ENCODE data around the gene SELPLG. TPM values are rescaled to one million over a fixed set of nuclear protein-coding genes. Genes with fewer than 3 reads are reported as not detected.

The SELPLG gene
- total RNA-seq, 4 donors from 2014 or later, result 1.3 to 5.6 (median 3.0) TPM

DNA sequence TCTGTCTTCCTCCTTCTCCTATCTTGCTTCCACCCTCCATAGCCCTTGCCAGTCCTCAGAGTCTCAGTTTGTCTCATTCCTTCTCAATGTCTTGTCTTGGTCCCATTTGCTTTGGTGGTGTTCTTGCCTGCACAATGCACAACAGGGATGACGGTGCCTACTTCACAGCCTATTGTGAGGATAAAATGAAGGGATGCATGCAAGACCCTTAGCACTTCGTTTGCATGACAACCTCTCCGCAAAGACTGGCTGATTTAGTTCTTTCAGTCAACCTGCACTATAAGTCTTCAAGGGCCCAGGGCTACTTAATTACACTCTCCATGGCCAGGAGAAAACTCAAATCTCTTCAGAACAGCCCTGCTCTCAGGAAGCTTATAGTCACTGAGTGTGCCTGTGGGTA, 8.5 kb downstream of the SELPLG start:
- 70% methylated on average over 3 of the region's 3 CpGs for WGBS
- Histone ChIP-seq H3K4me1 (peaks cover 28% of the 10 kb centered on the region), H3K9me3 (no peaks in the 10 kb centered on the region), H3K36me3 (no peaks in the 10 kb centered on the region), H3K27ac (no peak overlapping the region), H3K4me3 (no peak overlapping the region), H3K27me3 (no peaks in the 10 kb centered on the region)
- TF ChIP-seq POLR2AphosphoS5 (IDR thresholded peaks at IDR 0.05) (no peak), POLR2A (IDR thresholded peaks at IDR 0.05) (no peak), EP300 (IDR thresholded peaks at IDR 0.05) (no peak)
- TF ChIP-seq, protein P1, sequence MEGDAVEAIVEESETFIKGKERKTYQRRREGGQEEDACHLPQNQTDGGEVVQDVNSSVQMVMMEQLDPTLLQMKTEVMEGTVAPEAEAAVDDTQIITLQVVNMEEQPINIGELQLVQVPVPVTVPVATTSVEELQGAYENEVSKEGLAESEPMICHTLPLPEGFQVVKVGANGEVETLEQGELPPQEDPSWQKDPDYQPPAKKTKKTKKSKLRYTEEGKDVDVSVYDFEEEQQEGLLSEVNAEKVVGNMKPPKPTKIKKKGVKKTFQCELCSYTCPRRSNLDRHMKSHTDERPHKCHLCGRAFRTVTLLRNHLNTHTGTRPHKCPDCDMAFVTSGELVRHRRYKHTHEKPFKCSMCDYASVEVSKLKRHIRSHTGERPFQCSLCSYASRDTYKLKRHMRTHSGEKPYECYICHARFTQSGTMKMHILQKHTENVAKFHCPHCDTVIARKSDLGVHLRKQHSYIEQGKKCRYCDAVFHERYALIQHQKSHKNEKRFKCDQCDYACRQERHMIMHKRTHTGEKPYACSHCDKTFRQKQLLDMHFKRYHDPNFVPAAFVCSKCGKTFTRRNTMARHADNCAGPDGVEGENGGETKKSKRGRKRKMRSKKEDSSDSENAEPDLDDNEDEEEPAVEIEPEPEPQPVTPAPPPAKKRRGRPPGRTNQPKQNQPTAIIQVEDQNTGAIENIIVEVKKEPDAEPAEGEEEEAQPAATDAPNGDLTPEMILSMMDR (IDR thresholded peaks at IDR 0.05), result no peak
- DNase-seq (ENCODE audit: low spot score in 2 of 2), result no peak

DNA sequence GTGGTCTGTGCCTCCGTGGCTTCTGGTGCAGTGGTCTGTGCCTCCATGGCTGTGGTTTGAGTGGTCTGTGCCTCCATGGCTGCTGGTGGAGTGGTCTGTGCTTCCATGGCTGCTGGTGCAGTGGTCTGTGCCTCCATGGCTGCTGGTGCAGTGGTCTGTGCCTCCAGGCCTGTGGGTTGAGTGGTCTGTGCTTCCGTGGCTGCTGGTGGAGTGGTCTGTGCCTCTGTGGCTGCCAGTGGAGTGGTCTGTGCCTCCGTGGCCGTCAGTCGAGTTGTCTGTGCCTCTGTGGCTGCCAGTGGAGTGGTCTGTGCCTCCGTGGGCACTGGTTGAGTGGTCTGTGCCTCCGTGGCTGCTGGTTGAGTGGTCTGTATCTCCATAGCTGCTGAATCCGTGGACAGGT, 10.1 kb downstream of the SELPLG start:
- Histone ChIP-seq H3K4me1 (peaks cover 13% of the 10 kb centered on the region), H3K27ac (no peak overlapping the region), H3K36me3 (no peaks in the 10 kb centered on the region), H3K9me3 (no peaks in the 10 kb centered on the region), H3K4me3 (no peak overlapping the region), H3K27me3 (no peaks in the 10 kb centered on the region)
- TF ChIP-seq POLR2A (IDR thresholded peaks at IDR 0.05) (no peak), POLR2AphosphoS5 (IDR thresholded peaks at IDR 0.05) (no peak), EP300 (IDR thresholded peaks at IDR 0.05) (no peak)
- TF ChIP-seq, protein P1 (IDR thresholded peaks at IDR 0.05), result no peak
- 85% methylated on average over 6 of the region's 8 CpGs for WGBS
- DNase-seq (ENCODE audit: low spot score in 2 of 2), result no peak

DNA sequence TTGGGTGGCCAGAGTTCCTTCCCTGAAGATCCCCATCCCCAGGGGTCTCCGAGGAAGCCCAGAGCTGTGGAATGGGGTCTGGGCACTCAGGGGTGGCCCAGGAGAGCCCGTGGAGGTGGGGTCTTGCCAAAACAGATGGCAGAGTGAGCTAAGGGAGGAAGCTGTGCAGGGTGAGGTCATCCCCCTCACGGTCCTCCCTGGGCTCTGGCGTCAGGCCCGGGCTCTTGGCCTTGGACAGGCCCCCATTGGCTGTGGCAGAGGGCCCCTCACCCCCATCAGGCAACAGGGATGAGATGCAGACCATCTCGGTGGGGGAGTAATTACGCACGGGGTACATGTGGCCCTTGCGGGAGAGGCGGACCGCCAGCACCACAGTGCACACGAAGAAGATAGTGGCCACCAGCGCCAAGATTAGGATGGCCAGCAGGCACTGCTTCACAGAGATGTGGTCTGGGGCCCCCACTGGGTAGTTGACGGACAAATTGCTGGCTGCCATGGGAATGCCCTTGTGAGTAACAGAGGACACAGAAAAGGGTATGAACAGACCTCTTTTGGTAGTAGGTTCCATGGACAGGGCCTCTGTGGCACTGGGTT, 10.7 kb downstream of the SELPLG start:
- H3K4me1 ChIP-seq, result peaks cover 10% of the 10 kb centered on the region
- H3K4me3 ChIP-seq, result no peak overlapping the region
- TF ChIP-seq, protein P1 (IDR thresholded peaks at IDR 0.05), result no peak
- no peak for TF ChIP-seq EP300 (IDR thresholded peaks at IDR 0.05)
- TF ChIP-seq POLR2A (IDR thresholded peaks at IDR 0.05), result no peak
- no peaks in the 10 kb centered on the region for H3K36me3 ChIP-seq
- WGBS, result 88% methylated on average over 11 of the region's 14 CpGs
- H3K9me3 ChIP-seq, result no peaks in the 10 kb centered on the region
- no peak overlapping the region for H3K27ac ChIP-seq
- DNase-seq (ENCODE audit: low spot score in 2 of 2), result no peak
- H3K27me3 ChIP-seq, result no peaks in the 10 kb centered on the region

DNA sequence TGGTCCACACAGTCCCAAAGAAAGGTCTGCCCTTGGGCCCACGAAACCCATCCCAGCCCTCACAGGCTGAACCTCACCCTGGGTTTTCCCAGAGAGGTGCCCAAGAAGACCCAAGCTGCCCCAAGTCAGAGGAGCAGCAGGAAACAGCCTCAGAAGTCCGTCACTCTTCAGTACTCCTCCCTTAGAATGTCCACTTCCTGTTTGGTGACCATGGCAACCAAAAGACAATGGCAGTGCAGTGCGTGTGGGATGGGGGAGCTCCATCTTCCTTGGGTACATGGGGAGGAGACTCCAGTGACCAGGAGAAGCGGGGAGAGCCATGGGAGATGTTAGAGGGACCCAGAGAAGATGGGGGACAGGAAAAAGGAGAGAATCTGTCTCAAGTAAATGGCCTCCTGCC, 11.3 kb downstream of the SELPLG start:
- Histone ChIP-seq H3K27me3 (no peaks in the 10 kb centered on the region), H3K36me3 (no peaks in the 10 kb centered on the region), H3K4me3 (no peak overlapping the region), H3K27ac (peak overlapping the region; percentile 51), H3K4me1 (peaks cover 8% of the 10 kb centered on the region), H3K9me3 (no peaks in the 10 kb centered on the region)
- no peak for DNase-seq (ENCODE audit: low spot score in 2 of 2)
- TF ChIP-seq, protein P1 (IDR thresholded peaks at IDR 0.05), result no peak
- TF ChIP-seq EP300 (IDR thresholded peaks at IDR 0.05), result no peak
- no peak for TF ChIP-seq POLR2A (IDR thresholded peaks at IDR 0.05)
- TF ChIP-seq POLR2AphosphoS5 (IDR thresholded peaks at IDR 0.05), result no peak
- 55% methylated on average over 4 of the region's 4 CpGs for WGBS

DNA sequence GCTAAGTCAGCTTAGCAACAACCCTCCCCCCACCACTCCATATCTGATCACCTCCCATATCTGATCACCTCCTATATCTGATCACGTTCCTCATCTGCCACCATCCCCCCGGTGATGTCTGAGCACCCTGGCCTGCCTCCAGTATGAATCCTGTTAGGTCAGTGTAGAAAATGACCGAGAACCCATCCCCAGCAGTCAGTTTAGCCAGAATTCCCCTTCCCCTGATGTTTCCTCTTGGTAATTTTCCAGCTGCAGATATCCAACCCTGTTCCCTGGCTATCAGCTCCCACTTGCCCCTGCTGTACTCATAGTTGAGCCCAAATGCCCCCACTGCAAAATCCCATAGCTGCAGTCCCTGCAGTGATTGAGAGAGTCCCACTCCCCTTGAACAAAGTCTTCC, 12.5 kb downstream of the SELPLG start:
- Histone ChIP-seq H3K27ac (no peak overlapping the region), H3K4me1 (peaks cover 7% of the 10 kb centered on the region), H3K36me3 (no peaks in the 10 kb centered on the region), H3K9me3 (no peaks in the 10 kb centered on the region), H3K4me3 (no peak overlapping the region), H3K27me3 (no peaks in the 10 kb centered on the region)
- 89% methylated on average over 3 of the region's 3 CpGs for WGBS
- DNase-seq (ENCODE audit: low spot score in 2 of 2), result no peak
- TF ChIP-seq POLR2AphosphoS5 (IDR thresholded peaks at IDR 0.05), result no peak
- no peak for TF ChIP-seq EP300 (IDR thresholded peaks at IDR 0.05)
- TF ChIP-seq, protein P1 (IDR thresholded peaks at IDR 0.05), result no peak
- TF ChIP-seq POLR2A (IDR thresholded peaks at IDR 0.05), result no peak
